ENCODE measurements around the gene ADRA2A.

DNA sequence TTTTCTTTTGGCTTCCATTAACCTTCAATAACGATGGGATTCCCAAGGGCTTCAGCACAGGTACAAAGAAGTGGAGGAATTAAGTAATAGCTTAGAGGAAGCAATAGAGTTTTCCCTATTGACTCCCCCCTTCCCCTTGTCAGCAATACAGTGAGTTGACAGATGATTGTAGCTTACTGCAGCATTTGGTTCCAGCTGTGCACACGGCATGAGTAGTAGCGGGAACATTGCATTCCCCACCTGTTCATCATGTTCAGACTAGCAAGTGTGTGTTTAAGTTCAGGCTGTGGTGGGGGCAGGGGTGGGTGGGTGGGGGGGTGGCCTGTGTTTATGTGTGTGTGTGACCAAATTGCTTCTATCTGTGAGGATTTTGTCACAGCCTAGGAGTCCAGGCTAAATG, 4.6 kb upstream of the ADRA2A start:
- TF ChIP-seq EZH2phosphoT487 (IDR thresholded peaks at IDR 0.05; ENCODE audit: insufficient read depth, low read depth) (no peak), EZH2 (IDR thresholded peaks at IDR 0.05; ENCODE audit: insufficient read depth, poor library complexity, severe bottlenecking) (no peak)
